ENCODE data around the gene ZFPM1.

ZFPM1 gene

GRCh38 chr16:88461331-88462269, 8.5 kb downstream of the ZFPM1 start:
- H3K4me2 ChIP-seq (ENCODE audit: low read depth, low read length, poor library complexity, severe bottlenecking): no peak overlapping the region
- no peak overlapping the region for H2AFZ ChIP-seq (ENCODE audit: low read depth, low read length, severe bottlenecking)
- H3K9ac ChIP-seq (ENCODE audit: low read length): no peak overlapping the region
- H3K79me2 ChIP-seq (ENCODE audit: insufficient read depth, low read length): no peaks in the 10 kb centered on the region
- H3K27me3 ChIP-seq (ENCODE audit: low read length): no peaks in the 10 kb centered on the region
- no peak overlapping the region for H3K27ac ChIP-seq (ENCODE audit: low read depth, low read length)
- H3K4me3 ChIP-seq (ENCODE audit: insufficient read depth, low read length, poor library complexity, severe bottlenecking): no peak overlapping the region
- no peaks in the 10 kb centered on the region for H3K9me3 ChIP-seq (ENCODE audit: insufficient read depth, low read length)
- no peaks in the 10 kb centered on the region for H4K20me1 ChIP-seq (ENCODE audit: low read depth, low read length)
- TF ChIP-seq, protein P1, sequence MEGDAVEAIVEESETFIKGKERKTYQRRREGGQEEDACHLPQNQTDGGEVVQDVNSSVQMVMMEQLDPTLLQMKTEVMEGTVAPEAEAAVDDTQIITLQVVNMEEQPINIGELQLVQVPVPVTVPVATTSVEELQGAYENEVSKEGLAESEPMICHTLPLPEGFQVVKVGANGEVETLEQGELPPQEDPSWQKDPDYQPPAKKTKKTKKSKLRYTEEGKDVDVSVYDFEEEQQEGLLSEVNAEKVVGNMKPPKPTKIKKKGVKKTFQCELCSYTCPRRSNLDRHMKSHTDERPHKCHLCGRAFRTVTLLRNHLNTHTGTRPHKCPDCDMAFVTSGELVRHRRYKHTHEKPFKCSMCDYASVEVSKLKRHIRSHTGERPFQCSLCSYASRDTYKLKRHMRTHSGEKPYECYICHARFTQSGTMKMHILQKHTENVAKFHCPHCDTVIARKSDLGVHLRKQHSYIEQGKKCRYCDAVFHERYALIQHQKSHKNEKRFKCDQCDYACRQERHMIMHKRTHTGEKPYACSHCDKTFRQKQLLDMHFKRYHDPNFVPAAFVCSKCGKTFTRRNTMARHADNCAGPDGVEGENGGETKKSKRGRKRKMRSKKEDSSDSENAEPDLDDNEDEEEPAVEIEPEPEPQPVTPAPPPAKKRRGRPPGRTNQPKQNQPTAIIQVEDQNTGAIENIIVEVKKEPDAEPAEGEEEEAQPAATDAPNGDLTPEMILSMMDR (IDR thresholded peaks at IDR 0.05; ENCODE audit: insufficient read depth, low read length, poor library complexity, severe bottlenecking): no peak
- TF ChIP-seq EZH2phosphoT487 (conservative IDR thresholded peaks at IDR 0.05; ENCODE audit: low read length): no peak
- H3K36me3 ChIP-seq (ENCODE audit: low read length): no peaks in the 10 kb centered on the region
- H3K9me2 ChIP-seq (replicated peaks; ENCODE audit: insufficient read depth, low read length): no peaks in the 10 kb centered on the region
- no peaks in the 10 kb centered on the region for H3F3A ChIP-seq (ENCODE audit: insufficient read depth)

DNA sequence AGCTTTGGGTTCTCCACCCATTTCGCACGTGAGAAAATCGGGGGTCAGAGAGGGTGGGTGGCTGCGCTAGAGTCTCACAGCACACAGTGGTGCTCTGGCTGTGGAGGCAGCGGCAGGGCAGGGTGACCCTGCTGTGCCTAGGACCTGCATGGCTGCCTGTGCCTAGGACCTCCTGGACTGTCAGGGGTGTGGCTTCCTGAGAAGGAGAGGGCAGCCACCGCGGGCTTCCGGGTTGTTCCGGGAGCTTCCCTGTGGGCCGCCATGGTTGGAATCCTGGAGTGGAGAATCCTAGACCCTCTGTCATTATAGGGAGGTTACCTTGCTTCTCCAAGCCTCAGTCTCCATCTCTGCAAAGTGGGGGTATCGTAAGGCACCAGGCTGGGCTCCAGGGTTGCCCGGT, 9.3 kb downstream of the ZFPM1 start:
- Histone ChIP-seq H3K4me3 (ENCODE audit: insufficient read depth, low read length, poor library complexity, severe bottlenecking) (no peak overlapping the region), H3K4me2 (ENCODE audit: low read depth, low read length, poor library complexity, severe bottlenecking) (no peak overlapping the region), H3K79me2 (ENCODE audit: insufficient read depth, low read length) (no peaks in the 10 kb centered on the region), H3K9me2 (replicated peaks; ENCODE audit: insufficient read depth, low read length) (no peaks in the 10 kb centered on the region), H2AFZ (ENCODE audit: low read depth, low read length, severe bottlenecking) (no peak overlapping the region), H4K20me1 (ENCODE audit: low read depth, low read length) (no peaks in the 10 kb centered on the region), H3K9me3 (ENCODE audit: insufficient read depth, low read length) (no peaks in the 10 kb centered on the region), H3F3A (ENCODE audit: insufficient read depth) (no peaks in the 10 kb centered on the region), H3K27ac (ENCODE audit: low read depth, low read length) (no peak overlapping the region), H3K9ac (ENCODE audit: low read length) (no peak overlapping the region), H3K36me3 (ENCODE audit: low read length) (no peaks in the 10 kb centered on the region), H3K27me3 (ENCODE audit: low read length) (no peaks in the 10 kb centered on the region)
- TF ChIP-seq, protein P1 (IDR thresholded peaks at IDR 0.05; ENCODE audit: insufficient read depth, low read length, poor library complexity, severe bottlenecking): no peak
- TF ChIP-seq EZH2phosphoT487 (conservative IDR thresholded peaks at IDR 0.05; ENCODE audit: low read length): no peak

DNA sequence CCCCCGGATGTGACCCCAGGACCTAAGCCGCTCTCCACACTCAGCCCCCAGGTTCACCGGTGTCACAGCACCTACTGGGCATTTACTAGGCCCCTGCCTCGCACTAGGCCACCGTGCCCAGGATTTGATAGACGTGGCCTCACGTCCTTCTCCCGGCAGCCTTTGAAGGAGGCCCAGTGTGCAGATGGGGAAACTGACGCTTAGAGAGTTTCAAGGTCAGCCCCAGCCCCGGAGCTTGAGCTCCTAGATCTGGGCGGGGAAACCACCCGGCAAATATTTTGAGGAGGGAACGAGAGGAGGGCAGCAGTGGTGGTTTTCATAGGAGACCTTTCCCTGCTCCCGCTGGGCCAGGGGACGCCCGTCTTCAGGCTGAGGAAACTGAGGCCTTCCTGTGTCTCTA, 10.3 kb downstream of the ZFPM1 start:
- no peak overlapping the region for H2AFZ ChIP-seq (ENCODE audit: low read depth, low read length, severe bottlenecking)
- H3K27ac ChIP-seq (ENCODE audit: low read depth, low read length): no peak overlapping the region
- no peaks in the 10 kb centered on the region for H3K27me3 ChIP-seq (ENCODE audit: low read length)
- H3K4me2 ChIP-seq (ENCODE audit: low read depth, low read length, poor library complexity, severe bottlenecking): no peak overlapping the region
- H3K9ac ChIP-seq (ENCODE audit: low read length): no peak overlapping the region
- TF ChIP-seq, protein P1 (IDR thresholded peaks at IDR 0.05; ENCODE audit: insufficient read depth, low read length, poor library complexity, severe bottlenecking): no peak
- no peak for TF ChIP-seq EZH2phosphoT487 (conservative IDR thresholded peaks at IDR 0.05; ENCODE audit: low read length)
- no peaks in the 10 kb centered on the region for H3K9me3 ChIP-seq (ENCODE audit: insufficient read depth, low read length)
- no peaks in the 10 kb centered on the region for H3K9me2 ChIP-seq (replicated peaks; ENCODE audit: insufficient read depth, low read length)
- H4K20me1 ChIP-seq (ENCODE audit: low read depth, low read length): no peaks in the 10 kb centered on the region
- H3K79me2 ChIP-seq (ENCODE audit: insufficient read depth, low read length): no peaks in the 10 kb centered on the region
- H3K4me3 ChIP-seq (ENCODE audit: insufficient read depth, low read length, poor library complexity, severe bottlenecking): no peak overlapping the region
- H3F3A ChIP-seq (ENCODE audit: insufficient read depth): no peaks in the 10 kb centered on the region
- H3K36me3 ChIP-seq (ENCODE audit: low read length): no peaks in the 10 kb centered on the region

All from SU-DHL-6 (cell line).